Endothelial cell of umbilical vein (primary cell): ENCODE results near the gene ARHGEF28. TPM values are rescaled to one million over a fixed set of nuclear protein-coding genes. Genes with fewer than 3 reads are reported as not detected.

Source experiments
- BruUV-seq: library from RNA; stranded (reverse); fragments of 400-500 nt; replicated peaks from 2 replicates; lab custom pipeline; 2021; lab: Mats Ljungman, UMichigan
- CTCF ChIA-PET: fragments of 300-600, 350-600 bp; sonication (Branson Sonifier 250); formaldehyde crosslinking; loops from one replicate; lab custom pipeline; 2021; ENCODE audit warnings: antibody characterized with exemption, inconsistent platforms; lab: Charles Lee
- POLR2A ChIA-PET: fragments of 300-600, 350-600 bp; sonication (Branson Sonifier 250); formaldehyde crosslinking; loops from one replicate; lab custom pipeline; 2021; ENCODE audit warnings: antibody characterized with exemption, inconsistent platforms; lab: Charles Lee
- DNase-seq: peaks from one replicate; pipeline ENCODE4 v3.0.0-alpha.2; 2011; ENCODE audit warnings: low read depth, low spot score
- FAIRE-seq: peaks from 2 replicates; lab custom pipeline; 2011; peaks lifted over from hg19 to GRCh38; lab: Jason Lieb, UNC
- H2AFZ ChIP-seq: 2 replicates; pipeline ENCODE4 v1.6.0; 2012; ENCODE audit warnings: low read depth, low read length, control low read depth, inconsistent platforms
- H3K27ac ChIP-seq: 2 replicates; pipeline ENCODE4 v1.5.1; 2011; ENCODE audit warnings: low read depth, mild to moderate bottlenecking, control low read depth, low read length, moderate library complexity; ENCODE audit not compliant: insufficient read depth
- H3K27me3 ChIP-seq, 2 experiments: 2 replicates each; pipeline versions ENCODE4 v1.6.0 to v1.6.1; 2011; ENCODE audit warnings: low read length in 2 of 2, mixed read lengths in 1 of 2; ENCODE audit not compliant: control insufficient read depth in 2 of 2, insufficient read depth in 2 of 2
- H3K36me3 ChIP-seq, 2 experiments: 2 replicates in 1 of 2; 3 replicates in 1 of 2; pipeline ENCODE4 v1.5.1; 2011; ENCODE audit warnings: low read length in 2 of 2, mild to moderate bottlenecking in 1 of 2, moderate library complexity in 1 of 2; ENCODE audit not compliant: control insufficient read depth in 2 of 2, insufficient read depth in 2 of 2; ENCODE audit errors: extremely low read depth in 1 of 2
- H3K4me1 ChIP-seq: 3 replicates; pipeline ENCODE4 v1.5.1; 2011; ENCODE audit warnings: mild to moderate bottlenecking, low read length; ENCODE audit not compliant: control insufficient read depth, insufficient read depth; ENCODE audit errors: extremely low read depth
- H3K4me2 ChIP-seq: 2 replicates; pipeline ENCODE4 v1.6.1; 2011; ENCODE audit warnings: low read length, control low read depth, mixed read lengths; ENCODE audit not compliant: insufficient read depth
- H3K4me3 ChIP-seq, 3 experiments: fragments of 200-600 bp in 1 of 3; sonication (generic), shearing (Covaris generic) in 1 of 3; replicated peaks in 1 of 3; 2 replicates each; pipeline ENCODE4 v1.5.1; 2011 to 2016; ENCODE audit warnings: control low read depth in 3 of 3, low read length in 3 of 3, mild to moderate bottlenecking in 2 of 3, inconsistent platforms in 1 of 3, low read depth in 1 of 3, moderate library complexity in 1 of 3; ENCODE audit not compliant: insufficient read depth in 1 of 3
- H3K79me2 ChIP-seq: 2 replicates; pipeline ENCODE4 v1.6.0; 2012; ENCODE audit warnings: low read length, inconsistent platforms; ENCODE audit not compliant: control insufficient read depth, insufficient read depth
- H3K9ac ChIP-seq: replicated peaks from 2 replicates; pipeline ENCODE3; 2011; ENCODE audit warnings: low read length, control low read depth; ENCODE audit not compliant: insufficient read depth; ENCODE audit errors: extremely low read depth
- H3K9me1 ChIP-seq: replicated peaks from 3 replicates; pipeline ENCODE4 v1.6.0; 2011; ENCODE audit warnings: mild to moderate bottlenecking, low read length; ENCODE audit not compliant: control insufficient read depth, insufficient read depth; ENCODE audit errors: extremely low read depth
- H3K9me3 ChIP-seq: replicated peaks from 2 replicates; pipeline ENCODE4 v1.5.1; 2012; ENCODE audit warnings: low read length, inconsistent platforms; ENCODE audit not compliant: control insufficient read depth, insufficient read depth
- H4K20me1 ChIP-seq: replicated peaks from 2 replicates; pipeline ENCODE3; 2011; ENCODE audit warnings: mild to moderate bottlenecking, low read length; ENCODE audit not compliant: control insufficient read depth, insufficient read depth; ENCODE audit errors: extremely low read depth
- EZH2 ChIP-seq: IDR thresholded peaks from 2 replicates; pipeline ENCODE4 v1.6.1; 2012; ENCODE audit warnings: borderline replicate concordance, low read depth, mild to moderate bottlenecking, moderate library complexity, low read length, inconsistent platforms; ENCODE audit not compliant: severe bottlenecking
- FOS ChIP-seq: IDR thresholded peaks from 2 replicates; pipeline ENCODE4 v1.6.1; 2011; ENCODE audit warnings: mild to moderate bottlenecking, low read length, moderate library complexity, borderline replicate concordance; ENCODE audit not compliant: insufficient read depth
- GATA2 ChIP-seq: IDR thresholded peaks from 2 replicates; pipeline ENCODE4 v1.7.0; 2011; ENCODE audit warnings: low read depth, mild to moderate bottlenecking, moderate library complexity, mixed read lengths, low read length; ENCODE audit not compliant: insufficient read length, insufficient read depth
- JUN ChIP-seq: IDR thresholded peaks from 2 replicates; pipeline ENCODE4 v1.6.1; 2011; ENCODE audit warnings: borderline replicate concordance, low read depth; ENCODE audit not compliant: insufficient read length, insufficient read depth
- MYC ChIP-seq: IDR thresholded peaks from one replicate; pipeline ENCODE4 v1.6.1; 2011; ENCODE audit warnings: mild to moderate bottlenecking, low read depth, low read length
- POLR2A ChIP-seq: IDR thresholded peaks from 2 replicates; pipeline ENCODE4 v1.6.1; 2012; ENCODE audit warnings: low read depth, mild to moderate bottlenecking, control low read depth, low read length
- POLR2AphosphoS5 ChIP-seq: IDR thresholded peaks from 2 replicates; pipeline ENCODE4 v1.6.1; 2012; ENCODE audit warnings: low read depth, mild to moderate bottlenecking, control low read depth, low read length, moderate library complexity; ENCODE audit not compliant: insufficient read depth
- dilution Hi-C: fragments of 300-500 bp; cut with MboI; formaldehyde crosslinking; loops from one replicate; pipeline ENCODE4 v1.15.0; 2019; ENCODE audit warnings: low sequenced_read_pairs; ENCODE audit not compliant: extremely low pct_ligation_motif_present
- intact Hi-C: fragments of 100-400 bp; cut with micrococcal nuclease; formaldehyde crosslinking; loops from one replicate; pipeline ENCODE4 v1.10.0; 2022
- polyA plus RNA-seq, 4 experiments: library from polyadenylated mRNA; depleted of rRNA in 3 of 4; stranded (reverse) in 3 of 4; unstranded in 1 of 4; fragments of >200 nt; gene quantifications; 2 replicates each; pipeline versions ENCODE4 v1.2.1 to v1.2.3, GENCODE V29; 2011 to 2012; ENCODE audit warnings: missing spikeins in 1 of 4
- total RNA-seq: library from RNA; stranded (reverse); gene quantifications from 2 replicates; pipeline ENCODE4 v1.2.3, GENCODE V29; 2021
- TF ChIP-seq, protein P1 (sequence below), 2 donors: IDR thresholded peaks; 1 replicate in 1 of 2; 2 replicates in 1 of 2; pipeline ENCODE4 v1.5.1; 2011; ENCODE audit warnings: low read length in 2 of 2, mild to moderate bottlenecking in 2 of 2, moderate library complexity in 2 of 2, control low read depth in 1 of 2, inconsistent platforms in 1 of 2, low read depth in 1 of 2; ENCODE audit not compliant: insufficient read depth in 1 of 2; ENCODE audit errors: extremely low read depth in 1 of 2
- TF ChIP-seq, protein P2 (sequence below): IDR thresholded peaks from 2 replicates; pipeline ENCODE4 v1.6.1; 2011; ENCODE audit not compliant: insufficient read depth, insufficient read length

The ARHGEF28 gene
- total and polyA plus RNA-seq, 2 donors (not counting 3 experiments of a cell fraction or from before 2014, with no cell fraction given) = 29.5 to 108 TPM

DNA sequence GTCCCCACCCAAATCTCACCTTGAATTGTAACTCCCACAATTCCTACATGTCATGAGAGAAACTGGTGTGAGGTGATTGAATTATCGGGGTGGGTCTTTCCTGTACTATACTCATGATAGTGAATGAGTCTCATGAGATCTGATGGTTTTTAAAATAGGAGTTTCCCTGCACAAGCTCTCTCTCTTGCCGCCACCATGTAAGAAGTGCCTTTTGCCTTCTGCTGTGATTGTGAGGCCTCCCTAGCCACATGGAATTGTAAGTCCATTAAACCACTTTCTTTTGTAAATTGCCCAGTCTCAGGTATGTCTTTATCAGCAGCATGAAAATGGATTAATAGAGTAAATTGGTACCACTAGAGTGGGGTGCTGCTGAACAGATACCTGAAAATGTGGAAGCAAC, 140.9 kb downstream of the ARHGEF28 start:
- Histone ChIP-seq H3K79me2 (peaks cover 55% of the 10 kb centered on the region), H3K27ac (no peak overlapping the region), H3K36me3 (peaks cover 5 to 11% of the 10 kb centered on the region in 2 experiments), H3K4me3 (no peak overlapping the region), H3K4me1 (peaks cover 40% of the 10 kb centered on the region), H3K9ac (no peak overlapping the region), H3K9me3 (no peaks in the 10 kb centered on the region), H3K9me1 (no peaks in the 10 kb centered on the region), H4K20me1 (peaks cover 4% of the 10 kb centered on the region), H3K27me3 (no peaks in the 10 kb centered on the region), H2AFZ (no peak overlapping the region), H3K4me2 (no peak overlapping the region)
- no TSS peak for BruUV-seq
- TF ChIP-seq GATA2 (no peak), POLR2AphosphoS5 (no peak), FOS (no peak), EZH2 (no peak), JUN (no peak), MYC (no peak), POLR2A (no peak)
- TF ChIP-seq, protein P1, sequence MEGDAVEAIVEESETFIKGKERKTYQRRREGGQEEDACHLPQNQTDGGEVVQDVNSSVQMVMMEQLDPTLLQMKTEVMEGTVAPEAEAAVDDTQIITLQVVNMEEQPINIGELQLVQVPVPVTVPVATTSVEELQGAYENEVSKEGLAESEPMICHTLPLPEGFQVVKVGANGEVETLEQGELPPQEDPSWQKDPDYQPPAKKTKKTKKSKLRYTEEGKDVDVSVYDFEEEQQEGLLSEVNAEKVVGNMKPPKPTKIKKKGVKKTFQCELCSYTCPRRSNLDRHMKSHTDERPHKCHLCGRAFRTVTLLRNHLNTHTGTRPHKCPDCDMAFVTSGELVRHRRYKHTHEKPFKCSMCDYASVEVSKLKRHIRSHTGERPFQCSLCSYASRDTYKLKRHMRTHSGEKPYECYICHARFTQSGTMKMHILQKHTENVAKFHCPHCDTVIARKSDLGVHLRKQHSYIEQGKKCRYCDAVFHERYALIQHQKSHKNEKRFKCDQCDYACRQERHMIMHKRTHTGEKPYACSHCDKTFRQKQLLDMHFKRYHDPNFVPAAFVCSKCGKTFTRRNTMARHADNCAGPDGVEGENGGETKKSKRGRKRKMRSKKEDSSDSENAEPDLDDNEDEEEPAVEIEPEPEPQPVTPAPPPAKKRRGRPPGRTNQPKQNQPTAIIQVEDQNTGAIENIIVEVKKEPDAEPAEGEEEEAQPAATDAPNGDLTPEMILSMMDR (IDR thresholded peaks at IDR 0.05; ENCODE audit: extremely low read depth in 1 of 2, insufficient read depth in 1 of 2, low read depth in 1 of 2, low read length in 2 of 2) = no peak
- TF ChIP-seq, protein P2, sequence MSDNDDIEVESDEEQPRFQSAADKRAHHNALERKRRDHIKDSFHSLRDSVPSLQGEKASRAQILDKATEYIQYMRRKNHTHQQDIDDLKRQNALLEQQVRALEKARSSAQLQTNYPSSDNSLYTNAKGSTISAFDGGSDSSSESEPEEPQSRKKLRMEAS = no peak
- ChIA-PET CTCF (no interaction called here), POLR2A (no interaction called here)
- intact Hi-C loops = no loop called here
- no peak for DNase-seq
- FAIRE-seq = no peak
- dilution Hi-C loops = no loop called here
